Calu3 (cell line): ENCODE data around the gene NMT1. TPM values are rescaled to one million over a fixed set of nuclear protein-coding genes. Genes with fewer than 3 reads are reported as not detected.

Experiments
- BruUV-seq: library from RNA; stranded (reverse); fragments of 400-500 nt; replicated peaks from 2 replicates; lab custom pipeline; 2021; lab: Mats Ljungman, UMichigan
- CTCF ChIA-PET: fragments of 300-600 bp; sonication (Branson Sonifier 250); formaldehyde crosslinking; loops from one replicate; lab custom pipeline; 2022; ENCODE audit warnings: antibody characterized with exemption; lab: Charles Lee
- DNase-seq: peaks from one replicate; pipeline ENCODE4 v3.0.0; 2022
- H3K27ac Mint-ChIP-seq: one replicate; pipeline ENCODE4 v1.8.0; 2022; ENCODE audit warnings: mixed read lengths; ENCODE audit not compliant: unreplicated experiment
- H3K27me3 Mint-ChIP-seq: one replicate; pipeline ENCODE4 v1.8.0; 2022; ENCODE audit warnings: mixed read lengths; ENCODE audit not compliant: unreplicated experiment
- H3K36me3 Mint-ChIP-seq: one replicate; pipeline ENCODE4 v1.8.0; 2022; ENCODE audit warnings: mild to moderate bottlenecking, moderate library complexity, mixed read lengths; ENCODE audit not compliant: insufficient read depth, unreplicated experiment
- H3K4me1 Mint-ChIP-seq: one replicate; pipeline ENCODE4 v1.8.0; 2022; ENCODE audit warnings: mild to moderate bottlenecking, low read depth, mixed read lengths; ENCODE audit not compliant: unreplicated experiment
- H3K4me3 Mint-ChIP-seq: one replicate; pipeline ENCODE4 v1.8.0; 2022; ENCODE audit warnings: mild to moderate bottlenecking, low read depth, moderate library complexity, mixed read lengths; ENCODE audit not compliant: unreplicated experiment
- H3K9me3 Mint-ChIP-seq: one replicate; pipeline ENCODE4 v1.8.0; 2022; ENCODE audit warnings: low read depth, mixed read lengths; ENCODE audit not compliant: unreplicated experiment
- intact Hi-C: fragments of 100-400 bp; cut with micrococcal nuclease; formaldehyde crosslinking; loops from one replicate; pipeline ENCODE4 v1.10.0; 2022; ENCODE audit not compliant: unreplicated experiment
- total RNA-seq: library from RNA; stranded (reverse); gene quantifications from 2 replicates; pipeline ENCODE4 v1.2.3, GENCODE V29; 2022
- TF ChIP-seq, protein P1 (sequence below): fragments of 200-600 bp; IDR thresholded peaks from one replicate; pipeline ENCODE4 v1.8.0; 2022; ENCODE audit warnings: antibody characterized with exemption; ENCODE audit not compliant: unreplicated experiment

Gene NMT1
- total RNA-seq, 1 experiment from 2014 or later, result 185 TPM

GRCh38 chr17:45067637-45068036 lies 6.5 kb downstream of the NMT1 start:
- peaks cover 9% of the 10 kb centered on the region for H3K4me1 Mint-ChIP-seq
- no peak overlapping the region for H3K4me3 Mint-ChIP-seq
- CTCF ChIA-PET, result no interaction called here
- intact Hi-C loops, result no loop called here
- H3K36me3 Mint-ChIP-seq, result peaks cover 50% of the 10 kb centered on the region
- no peak overlapping the region for H3K27ac Mint-ChIP-seq
- no peaks in the 10 kb centered on the region for H3K9me3 Mint-ChIP-seq
- BruUV-seq, result no TSS peak
- no peak for DNase-seq
- H3K27me3 Mint-ChIP-seq, result no peaks in the 10 kb centered on the region
- TF ChIP-seq, protein P1, sequence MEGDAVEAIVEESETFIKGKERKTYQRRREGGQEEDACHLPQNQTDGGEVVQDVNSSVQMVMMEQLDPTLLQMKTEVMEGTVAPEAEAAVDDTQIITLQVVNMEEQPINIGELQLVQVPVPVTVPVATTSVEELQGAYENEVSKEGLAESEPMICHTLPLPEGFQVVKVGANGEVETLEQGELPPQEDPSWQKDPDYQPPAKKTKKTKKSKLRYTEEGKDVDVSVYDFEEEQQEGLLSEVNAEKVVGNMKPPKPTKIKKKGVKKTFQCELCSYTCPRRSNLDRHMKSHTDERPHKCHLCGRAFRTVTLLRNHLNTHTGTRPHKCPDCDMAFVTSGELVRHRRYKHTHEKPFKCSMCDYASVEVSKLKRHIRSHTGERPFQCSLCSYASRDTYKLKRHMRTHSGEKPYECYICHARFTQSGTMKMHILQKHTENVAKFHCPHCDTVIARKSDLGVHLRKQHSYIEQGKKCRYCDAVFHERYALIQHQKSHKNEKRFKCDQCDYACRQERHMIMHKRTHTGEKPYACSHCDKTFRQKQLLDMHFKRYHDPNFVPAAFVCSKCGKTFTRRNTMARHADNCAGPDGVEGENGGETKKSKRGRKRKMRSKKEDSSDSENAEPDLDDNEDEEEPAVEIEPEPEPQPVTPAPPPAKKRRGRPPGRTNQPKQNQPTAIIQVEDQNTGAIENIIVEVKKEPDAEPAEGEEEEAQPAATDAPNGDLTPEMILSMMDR, result no peak

GRCh38 chr17:45070001-45070400 lies 8.9 kb downstream of the NMT1 start:
- TF ChIP-seq, protein P1, result no peak
- no peak for DNase-seq
- no peaks in the 10 kb centered on the region for H3K9me3 Mint-ChIP-seq
- intact Hi-C loops, result no loop called here
- no TSS peak for BruUV-seq
- peaks cover 58% of the 10 kb centered on the region for H3K36me3 Mint-ChIP-seq
- H3K4me3 Mint-ChIP-seq, result no peak overlapping the region
- CTCF ChIA-PET, result no interaction called here
- peaks cover 12% of the 10 kb centered on the region for H3K4me1 Mint-ChIP-seq
- H3K27ac Mint-ChIP-seq, result no peak overlapping the region
- no peaks in the 10 kb centered on the region for H3K27me3 Mint-ChIP-seq

DNA sequence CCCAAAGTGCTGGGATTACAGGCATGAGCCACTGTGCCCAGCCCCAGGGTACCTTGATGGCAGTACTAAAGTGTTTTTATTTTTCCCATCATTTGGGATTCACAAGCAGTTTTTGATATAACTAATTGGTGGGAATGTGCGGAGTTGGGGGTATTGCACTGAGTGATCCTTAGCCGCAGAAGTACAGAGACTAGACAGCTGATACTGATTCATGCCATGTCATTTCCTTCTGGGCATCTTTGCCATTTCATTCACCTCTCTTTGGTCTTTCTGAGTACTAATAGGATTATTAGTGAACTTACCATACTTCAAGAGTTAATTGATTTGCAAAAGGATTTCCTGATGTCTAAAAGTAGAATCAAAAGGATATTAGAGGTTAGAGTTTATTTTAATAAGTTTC lies 9.7 kb downstream of the NMT1 start:
- CTCF ChIA-PET, result no interaction called here
- H3K27me3 Mint-ChIP-seq, result no peaks in the 10 kb centered on the region
- H3K9me3 Mint-ChIP-seq, result no peaks in the 10 kb centered on the region
- intact Hi-C loops, result no loop called here
- H3K27ac Mint-ChIP-seq, result no peak overlapping the region
- H3K4me3 Mint-ChIP-seq, result no peak overlapping the region
- H3K36me3 Mint-ChIP-seq, result peaks cover 62% of the 10 kb centered on the region
- no TSS peak for BruUV-seq
- no peak for DNase-seq
- H3K4me1 Mint-ChIP-seq, result peaks cover 12% of the 10 kb centered on the region
- TF ChIP-seq, protein P1, result no peak

DNA sequence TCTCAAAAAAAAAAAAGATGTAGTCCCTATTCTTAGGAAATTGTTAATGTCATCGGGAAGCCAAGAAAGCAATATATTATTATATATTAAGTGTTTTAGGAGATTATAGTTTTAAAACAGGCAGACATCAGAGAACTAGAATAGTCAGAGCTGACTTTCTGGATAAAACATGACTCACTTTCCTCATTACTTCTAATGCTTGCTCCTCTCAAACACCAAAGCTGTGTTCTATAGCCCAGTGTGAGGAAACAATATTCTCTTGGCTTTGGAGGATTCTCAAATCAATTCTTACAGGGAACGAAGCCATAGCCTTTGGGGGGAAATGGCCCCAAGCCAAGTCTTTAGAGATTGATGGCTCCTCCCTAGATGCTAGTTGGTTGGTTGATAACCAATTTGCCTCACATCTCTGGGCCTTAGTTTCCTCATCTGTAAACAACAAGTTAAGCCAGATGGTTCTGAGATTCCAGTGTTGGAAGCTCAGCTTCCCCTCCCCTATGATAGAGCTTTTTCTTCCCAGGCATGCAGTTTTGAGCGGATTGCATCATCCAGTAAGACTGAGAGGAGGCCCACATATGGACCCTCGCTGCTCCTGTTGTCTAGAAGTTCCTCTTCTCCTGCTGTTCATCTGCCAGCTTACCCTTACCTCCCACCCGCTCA lies 12.4 kb downstream of the NMT1 start:
- TF ChIP-seq, protein P1, result no peak
- H3K9me3 Mint-ChIP-seq, result no peaks in the 10 kb centered on the region
- no peaks in the 10 kb centered on the region for H3K27me3 Mint-ChIP-seq
- CTCF ChIA-PET, result interaction anchor here (0.6 kb wide), 1 partner anchor 38 kb away, joined by 5 read pairs; no protein-coding TSS in a partner anchor
- H3K36me3 Mint-ChIP-seq, result peaks cover 62% of the 10 kb centered on the region
- peaks cover 21% of the 10 kb centered on the region for H3K4me1 Mint-ChIP-seq
- no peak for DNase-seq
- H3K4me3 Mint-ChIP-seq, result no peak overlapping the region
- intact Hi-C loops, result no loop called here
- no TSS peak for BruUV-seq
- no peak overlapping the region for H3K27ac Mint-ChIP-seq
